ENCODE results near the gene HEXD. TPM values are rescaled to one million over a fixed set of nuclear protein-coding genes. Genes with fewer than 3 reads are reported as not detected.

HEXD gene
- total and polyA plus RNA-seq, 4 experiments from 2014 or later: 12.6 to 113 (median 60.2) TPM

DNA sequence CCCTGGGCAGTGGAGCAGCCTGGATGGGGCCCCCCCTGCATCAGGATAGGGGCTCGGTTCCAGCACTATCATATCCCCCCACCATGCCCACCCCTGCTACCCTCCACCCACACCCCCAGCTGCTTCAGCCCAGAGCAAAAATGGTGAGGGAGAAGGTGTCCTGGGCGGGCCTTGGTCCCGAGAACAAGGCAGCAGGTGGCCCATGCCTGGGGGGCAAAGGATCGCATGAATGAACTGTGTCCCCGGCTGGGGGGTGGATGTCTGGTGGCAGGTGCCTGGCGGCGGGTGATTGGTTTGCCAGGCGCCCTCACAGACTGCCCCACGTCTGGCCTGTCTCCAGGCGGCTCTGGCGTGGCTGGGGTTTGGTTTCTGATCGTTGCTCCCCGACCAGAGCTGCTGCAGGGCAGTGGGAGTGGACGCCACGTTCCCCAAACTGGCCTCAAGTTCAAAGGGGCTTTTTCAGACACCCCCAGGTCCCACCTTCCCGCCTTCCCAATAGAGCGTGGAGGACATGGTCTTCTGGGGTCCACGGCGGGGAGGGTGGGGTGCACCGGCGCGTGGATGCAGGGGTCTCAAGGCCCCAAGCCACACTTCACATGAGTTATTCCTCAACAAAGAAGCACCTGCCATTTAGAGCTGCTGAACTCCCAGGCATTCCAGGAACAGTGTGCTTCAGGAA lies 34.0 kb upstream of the HEXD start:
- Mint-ChIP-seq H3K9me3 (no peaks in the 10 kb centered on the region), H3K27me3 (peaks cover 14 to 19% of the 10 kb centered on the region in 2 donors), H3K36me3 (no peaks in the 10 kb centered on the region), H3K4me1 (peaks cover 4 to 14% (median 7%) of the 10 kb centered on the region in 4 donors), H3K27ac (no peak overlapping the region), H3K4me3 (no peak overlapping the region)
- intact Hi-C loops (cut with micrococcal nuclease): no loop called here
- Histone ChIP-seq H3K4me3 (ENCODE audit: low read length in 2 of 2) (no peak overlapping the region), H3K9me3 (ENCODE audit: control insufficient read depth in 1 of 2, low read length in 2 of 2) (no peaks in the 10 kb centered on the region), H3K36me3 (ENCODE audit: insufficient read depth, low read length) (no peaks in the 10 kb centered on the region), H3K27ac (ENCODE audit: low read depth, low read length) (no peak overlapping the region), H3K4me1 (ENCODE audit: insufficient read depth, low read length) (no peaks in the 10 kb centered on the region), H3K27me3 (ENCODE audit: insufficient read depth, low read length) (no peaks in the 10 kb centered on the region)
- POLR2A ChIA-PET (ENCODE audit: partially characterized antibody): no interaction called here
- CTCF ChIA-PET (ENCODE audit: partially characterized antibody): no interaction called here
- no peak for DNase-seq

GRCh38 chr17:82384730-82385481 lies 33.2 kb upstream of the HEXD start:
- no peak overlapping the region for H3K27ac Mint-ChIP-seq
- H3K9me3 ChIP-seq (ENCODE audit: control insufficient read depth in 1 of 2, low read length in 2 of 2): no peaks in the 10 kb centered on the region
- H3K36me3 ChIP-seq (ENCODE audit: insufficient read depth, low read length): no peaks in the 10 kb centered on the region
- no peak overlapping the region for H3K27ac ChIP-seq (ENCODE audit: low read depth, low read length)
- intact Hi-C loops (cut with micrococcal nuclease): no loop called here
- ChIA-PET POLR2A (ENCODE audit: partially characterized antibody) (interaction anchor here (0.6 kb wide), 1 partner anchor 17 kb away, joined by 3 read pairs; no protein-coding TSS in a partner anchor), CTCF (ENCODE audit: partially characterized antibody) (no interaction called here)
- no peak overlapping the region for H3K4me3 Mint-ChIP-seq
- no peaks in the 10 kb centered on the region for H3K4me1 ChIP-seq (ENCODE audit: insufficient read depth, low read length)
- H3K36me3 Mint-ChIP-seq: no peaks in the 10 kb centered on the region
- peaks cover 13 to 17% of the 10 kb centered on the region in 2 donors for H3K27me3 Mint-ChIP-seq
- no peak for DNase-seq
- H3K9me3 Mint-ChIP-seq: no peaks in the 10 kb centered on the region
- H3K27me3 ChIP-seq (ENCODE audit: insufficient read depth, low read length): no peaks in the 10 kb centered on the region
- no peak overlapping the region for H3K4me3 ChIP-seq (ENCODE audit: low read length in 2 of 2)
- peaks cover 4 to 13% (median 7%) of the 10 kb centered on the region in 4 donors for H3K4me1 Mint-ChIP-seq

DNA sequence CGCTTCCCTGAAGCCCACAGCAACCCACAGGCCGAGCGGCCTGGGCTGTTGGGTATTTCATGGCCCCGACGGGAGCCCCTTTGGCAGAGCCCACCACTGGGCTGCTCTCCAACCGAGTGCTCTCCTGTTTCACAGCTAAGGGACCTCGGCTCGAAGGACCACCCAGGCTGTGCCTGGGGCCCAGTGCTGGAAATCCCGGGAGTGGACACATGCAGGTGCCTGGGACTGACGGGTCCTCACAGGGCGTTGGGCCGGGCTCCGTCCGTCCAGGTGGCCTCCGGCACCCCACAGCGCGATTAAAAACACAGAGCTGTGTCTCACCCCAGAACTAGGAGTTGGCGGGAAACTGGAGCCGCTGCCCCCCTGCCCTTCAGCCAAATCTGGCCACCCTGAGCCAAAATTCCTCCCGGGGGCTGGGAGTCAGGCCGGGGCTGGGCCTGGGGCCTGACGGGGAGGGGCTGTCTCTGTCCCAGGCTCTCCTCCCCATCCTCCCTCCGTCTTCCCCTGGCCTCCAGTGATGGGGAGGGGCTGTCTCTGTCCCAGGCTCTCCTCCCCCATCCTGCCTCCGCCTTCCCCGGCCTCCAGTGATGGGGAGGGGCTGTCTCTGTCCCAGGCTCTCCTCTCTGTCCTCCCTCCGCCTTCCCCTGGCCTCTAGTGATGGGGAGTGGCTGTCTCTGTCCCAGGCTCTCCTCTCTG lies 32.4 kb upstream of the HEXD start:
- no peaks in the 10 kb centered on the region for H3K36me3 Mint-ChIP-seq
- H3K9me3 Mint-ChIP-seq: no peaks in the 10 kb centered on the region
- Histone ChIP-seq H3K27me3 (ENCODE audit: insufficient read depth, low read length) (no peaks in the 10 kb centered on the region), H3K4me1 (ENCODE audit: insufficient read depth, low read length) (no peaks in the 10 kb centered on the region), H3K27ac (ENCODE audit: low read depth, low read length) (no peak overlapping the region), H3K4me3 (ENCODE audit: low read length in 2 of 2) (no peak overlapping the region), H3K36me3 (ENCODE audit: insufficient read depth, low read length) (no peaks in the 10 kb centered on the region), H3K9me3 (ENCODE audit: control insufficient read depth in 1 of 2, low read length in 2 of 2) (no peaks in the 10 kb centered on the region)
- ChIA-PET CTCF (ENCODE audit: partially characterized antibody) (no interaction called here), POLR2A (ENCODE audit: partially characterized antibody) (no interaction called here)
- intact Hi-C loops (cut with micrococcal nuclease): no loop called here
- no peak overlapping the region for H3K27ac Mint-ChIP-seq
- H3K4me1 Mint-ChIP-seq: peaks cover 3 to 12% (median 6%) of the 10 kb centered on the region in 4 donors
- H3K27me3 Mint-ChIP-seq: peaks cover 10 to 13% of the 10 kb centered on the region in 2 donors
- H3K4me3 Mint-ChIP-seq: no peak overlapping the region
- DNase-seq: no peak

GRCh38 chr17:82386255-82386831 lies 31.8 kb upstream of the HEXD start:
- no peaks in the 10 kb centered on the region for H3K4me1 ChIP-seq (ENCODE audit: insufficient read depth, low read length)
- H3K9me3 Mint-ChIP-seq: no peaks in the 10 kb centered on the region
- no peak overlapping the region for H3K4me3 ChIP-seq (ENCODE audit: low read length in 2 of 2)
- H3K4me3 Mint-ChIP-seq: no peak overlapping the region
- intact Hi-C loops (cut with micrococcal nuclease): no loop called here
- no peaks in the 10 kb centered on the region for H3K27me3 ChIP-seq (ENCODE audit: insufficient read depth, low read length)
- no peaks in the 10 kb centered on the region for H3K36me3 Mint-ChIP-seq
- H3K27ac ChIP-seq (ENCODE audit: low read depth, low read length): no peak overlapping the region
- POLR2A ChIA-PET (ENCODE audit: partially characterized antibody): no interaction called here
- CTCF ChIA-PET (ENCODE audit: partially characterized antibody): no interaction called here
- H3K9me3 ChIP-seq (ENCODE audit: control insufficient read depth in 1 of 2, low read length in 2 of 2): no peaks in the 10 kb centered on the region
- no peak overlapping the region for H3K27ac Mint-ChIP-seq
- peaks cover 4 to 10% of the 10 kb centered on the region in 2 donors for H3K27me3 Mint-ChIP-seq
- no peak for DNase-seq
- peaks cover 0 to 7% (median 3%) of the 10 kb centered on the region in 4 donors for H3K4me1 Mint-ChIP-seq
- H3K36me3 ChIP-seq (ENCODE audit: insufficient read depth, low read length): no peaks in the 10 kb centered on the region

DNA sequence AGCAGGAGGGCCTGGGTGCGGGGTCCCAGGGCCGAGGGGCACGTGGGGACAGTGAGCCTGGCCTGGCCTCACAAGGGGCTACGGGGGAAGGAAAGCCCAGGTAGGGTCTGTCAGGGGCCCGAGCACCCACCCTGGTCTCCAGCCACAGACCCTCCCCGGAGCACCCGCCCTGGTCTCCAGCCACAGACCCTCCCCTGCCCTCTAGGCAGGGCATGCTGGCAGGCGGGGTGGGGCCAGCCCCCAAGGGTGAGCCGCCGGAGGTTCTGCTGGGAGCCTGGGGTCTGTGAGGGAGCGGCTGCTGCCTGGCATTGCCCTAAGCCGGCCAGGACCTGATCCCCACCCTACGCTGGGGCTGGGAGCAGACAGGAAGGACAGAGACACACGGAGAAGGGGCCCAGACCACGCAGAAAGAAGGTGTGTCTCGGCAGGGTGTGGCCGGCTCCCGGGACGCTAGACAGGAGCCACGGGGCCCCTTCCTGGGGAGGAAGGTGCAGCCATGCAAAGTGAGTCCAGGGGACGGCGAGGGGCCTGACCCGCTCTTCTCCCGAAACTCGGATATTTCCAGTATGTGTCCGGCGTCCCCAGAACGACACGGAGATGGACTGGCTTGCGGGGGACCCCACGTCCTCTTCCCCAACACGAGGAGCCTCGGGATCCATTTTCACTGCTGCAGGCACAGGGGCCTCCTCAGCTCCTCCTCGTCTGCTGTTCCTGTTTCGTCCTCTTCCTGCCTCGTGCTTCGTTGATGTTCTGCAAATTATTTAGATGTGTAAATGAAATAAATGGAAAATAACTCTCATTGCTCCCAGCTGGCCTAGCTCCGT lies 31.1 kb upstream of the HEXD start:
- Mint-ChIP-seq H3K27me3 (peaks cover 2 to 6% of the 10 kb centered on the region in 2 donors), H3K9me3 (no peaks in the 10 kb centered on the region), H3K4me3 (peak overlapping the region in 1 of 8 donors; percentile 31), H3K27ac (no peak overlapping the region), H3K4me1 (peaks cover 0 to 5% (median 1%) of the 10 kb centered on the region in 4 donors), H3K36me3 (no peaks in the 10 kb centered on the region)
- Histone ChIP-seq H3K9me3 (ENCODE audit: control insufficient read depth in 1 of 2, low read length in 2 of 2) (no peaks in the 10 kb centered on the region), H3K27me3 (ENCODE audit: insufficient read depth, low read length) (no peaks in the 10 kb centered on the region), H3K4me3 (ENCODE audit: low read length in 2 of 2) (no peak overlapping the region), H3K36me3 (ENCODE audit: insufficient read depth, low read length) (no peaks in the 10 kb centered on the region), H3K4me1 (ENCODE audit: insufficient read depth, low read length) (no peaks in the 10 kb centered on the region), H3K27ac (ENCODE audit: low read depth, low read length) (no peak overlapping the region)
- intact Hi-C loops (cut with micrococcal nuclease): no loop called here
- no peak for DNase-seq
- CTCF ChIA-PET (ENCODE audit: partially characterized antibody): no interaction called here
- POLR2A ChIA-PET (ENCODE audit: partially characterized antibody): no interaction called here

DNA sequence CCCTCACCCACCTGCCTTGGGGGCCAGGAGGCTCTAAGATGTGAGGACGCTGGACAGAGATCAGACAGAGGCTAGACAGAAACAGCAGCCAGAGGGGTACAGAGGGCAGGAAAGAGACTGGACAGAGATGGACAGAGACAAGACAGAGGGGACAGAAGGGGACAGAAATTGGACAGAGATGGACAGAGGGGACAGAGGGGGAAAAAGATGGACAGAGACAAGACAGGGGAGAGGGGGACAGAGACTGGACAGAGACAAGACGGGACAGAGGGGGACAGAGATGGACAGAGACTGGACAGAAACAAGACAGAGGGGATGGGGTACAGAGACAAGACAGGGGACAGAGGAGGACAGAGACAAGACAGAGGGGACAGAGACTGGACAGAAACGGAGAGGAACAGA lies 30.4 kb upstream of the HEXD start:
- POLR2A ChIA-PET (ENCODE audit: partially characterized antibody): no interaction called here
- H3K4me3 Mint-ChIP-seq: peak overlapping the region in 1 of 8 donors; percentile 31
- peak overlapping the region in 1 of 7 donors; percentile 17 for H3K27ac Mint-ChIP-seq

More for the DNA sequence above, 30.4 kb upstream of the HEXD start:
- H3K9me3 ChIP-seq (ENCODE audit: control insufficient read depth in 1 of 2, low read length in 2 of 2): no peaks in the 10 kb centered on the region
- H3K9me3 Mint-ChIP-seq: no peaks in the 10 kb centered on the region
- CTCF ChIA-PET (ENCODE audit: partially characterized antibody): no interaction called here
- no peak overlapping the region for H3K27ac ChIP-seq (ENCODE audit: low read depth, low read length)
- H3K36me3 ChIP-seq (ENCODE audit: insufficient read depth, low read length): no peaks in the 10 kb centered on the region
- peaks cover 0 to 6% of the 10 kb centered on the region in 2 donors for H3K27me3 Mint-ChIP-seq
- intact Hi-C loops (cut with micrococcal nuclease): no loop called here
- no peaks in the 10 kb centered on the region for H3K27me3 ChIP-seq (ENCODE audit: insufficient read depth, low read length)
- peaks cover 0 to 5% (median 1%) of the 10 kb centered on the region in 4 donors for H3K4me1 Mint-ChIP-seq
- DNase-seq: no peak
- H3K4me1 ChIP-seq (ENCODE audit: insufficient read depth, low read length): no peaks in the 10 kb centered on the region
- peaks cover under 1 to 2% of the 10 kb centered on the region in 2 donors for H3K36me3 Mint-ChIP-seq
- H3K4me3 ChIP-seq (ENCODE audit: low read length in 2 of 2): no peak overlapping the region

All from CD4-positive, alpha-beta memory T cell (primary cell).